Measurements from ENCODE around the gene CCDC88C.
"Not testable (repeated sequence)": the region's sequence is repeated elsewhere in the genome, so short reads cannot be mapped to it uniquely, and the experiment has no call there.

The CCDC88C gene

GRCh38 chr14:91284791-91285548 is 132.7 kb downstream of the CCDC88C start:
- no peak for DNase-seq

GRCh38 chr14:91284146-91284790 is 133.4 kb downstream of the CCDC88C start:
- DNase-seq, result peak; percentile 86

- DNase-seq, result peak; percentile 39
These were observed 134.0 kb downstream of the CCDC88C start for GRCh38 chr14:91283666-91284065.

GRCh38 chr14:91282954-91283645 is 134.5 kb downstream of the CCDC88C start:
- no peak for DNase-seq

- peak; percentile 82 for DNase-seq
These were observed 136.3 kb downstream of the CCDC88C start for GRCh38 chr14:91281346-91281745.

- DNase-seq, result no peak
These were observed 137.5 kb downstream of the CCDC88C start for GRCh38 chr14:91280129-91280528.

- no peak for DNase-seq
These were observed 138.3 kb downstream of the CCDC88C start for GRCh38 chr14:91279354-91279753.

GRCh38 chr14:91278383-91278715 is 139.3 kb downstream of the CCDC88C start:
- no peak for DNase-seq

GRCh38 chr14:91277546-91278382 is 139.9 kb downstream of the CCDC88C start:
- DNase-seq, result no peak

- no peak for DNase-seq
These were observed 142.8 kb downstream of the CCDC88C start for GRCh38 chr14:91274796-91275195.

GRCh38 chr14:91273885-91274273 is 143.7 kb downstream of the CCDC88C start:
- no peak for DNase-seq

- no peak for DNase-seq
These were observed 144.2 kb downstream of the CCDC88C start for GRCh38 chr14:91273273-91273884.

- DNase-seq, result no peak
These were observed 145.0 kb downstream of the CCDC88C start for GRCh38 chr14:91272341-91273272.

GRCh38 chr14:91271639-91272038 is 146.0 kb downstream of the CCDC88C start:
- no peak for DNase-seq

- no peak for DNase-seq
These were observed 147.0 kb downstream of the CCDC88C start for GRCh38 chr14:91270619-91271018.

- DNase-seq, result no peak
These were observed 147.4 kb downstream of the CCDC88C start for GRCh38 chr14:91270188-91270587.

GRCh38 chr14:91269076-91269991 is 148.3 kb downstream of the CCDC88C start:
- DNase-seq, result no peak

GRCh38 chr14:91267965-91268437 is 149.6 kb downstream of the CCDC88C start:
- no peak for DNase-seq

GRCh38 chr14:91266276-91266675 is 151.3 kb downstream of the CCDC88C start:
- not testable (repeated sequence) for DNase-seq

GRCh38 chr14:91265404-91265803 is 152.2 kb downstream of the CCDC88C start:
- DNase-seq, result no peak
